KOPT-K1 (cell line): ENCODE results near the gene MFSD2B.
A peak's percentile ranks its signal among the peaks of the same experiment; 100 is the strongest.
"Not testable (repeated sequence)": the region's sequence is repeated elsewhere in the genome, so short reads cannot be mapped to it uniquely, and the experiment has no call there.

Experiments
- H3K27ac ChIP-seq: fragments of 200-600 bp; sonication (generic); 2 replicates; pipeline ENCODE4 v1.5.1; 2016; ENCODE audit warnings: antibody characterized with exemption, mild to moderate bottlenecking, low read depth, low read length; ENCODE audit not compliant: poor library complexity, severe bottlenecking
- H3K36me3 ChIP-seq: fragments of 200-600 bp; sonication (generic); 2 replicates; pipeline ENCODE4 v1.5.1; 2017; ENCODE audit warnings: antibody characterized with exemption, mild to moderate bottlenecking, low read length, moderate library complexity; ENCODE audit not compliant: insufficient read depth
- H3K9me3 ChIP-seq: fragments of 200-600 bp; sonication (generic); 2 replicates; pipeline ENCODE4 v1.5.1; 2017; ENCODE audit warnings: antibody characterized with exemption, low read length, mild to moderate bottlenecking; ENCODE audit not compliant: insufficient read depth, poor library complexity, severe bottlenecking

MFSD2B gene

GRCh38 chr2:24038786-24039499, 29.1 kb downstream of the MFSD2B start:
- Histone ChIP-seq H3K36me3 (peaks cover 38% of the 10 kb centered on the region), H3K9me3 (no peaks in the 10 kb centered on the region), H3K27ac (no peak overlapping the region)

- H3K9me3 ChIP-seq: no peaks in the 10 kb centered on the region
- H3K27ac ChIP-seq: no peak overlapping the region
- peaks cover 36% of the 10 kb centered on the region for H3K36me3 ChIP-seq
Observed at GRCh38 chr2:24040511-24040910, 30.6 kb downstream of the MFSD2B start.

DNA sequence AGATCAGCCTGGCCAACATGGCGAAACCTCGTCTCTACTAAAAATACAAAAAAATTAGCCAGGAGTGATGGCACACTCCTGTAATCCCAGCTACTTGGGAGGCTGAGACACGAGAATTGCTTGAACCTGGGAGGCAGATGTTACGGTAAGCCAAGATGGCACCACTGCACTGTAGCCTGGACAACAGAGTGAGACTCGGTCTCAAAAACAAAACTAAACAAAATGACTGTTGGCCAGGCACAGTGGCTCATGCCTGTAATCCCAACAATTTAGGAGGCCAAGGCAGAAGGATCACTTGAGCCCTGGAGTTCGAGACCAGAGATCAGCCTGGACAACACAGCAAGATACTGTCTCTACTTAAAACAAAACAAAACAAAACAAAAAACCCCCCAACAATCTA, 33.2 kb downstream of the MFSD2B start:
- H3K27ac ChIP-seq, H3K9me3 ChIP-seq: not testable (repeated sequence)

GRCh38 chr2:24045511-24046508, 35.9 kb downstream of the MFSD2B start:
- H3K27ac ChIP-seq: no peak overlapping the region
- no peaks in the 10 kb centered on the region for H3K36me3 ChIP-seq
- H3K9me3 ChIP-seq: no peaks in the 10 kb centered on the region

More for the DNA sequence above, 33.2 kb downstream of the MFSD2B start:
- peaks cover 14% of the 10 kb centered on the region for H3K36me3 ChIP-seq

- peak overlapping the region; percentile 68 for H3K27ac ChIP-seq
- no peaks in the 10 kb centered on the region for H3K9me3 ChIP-seq
- no peaks in the 10 kb centered on the region for H3K36me3 ChIP-seq
Observed at GRCh38 chr2:24046599-24046929, 36.7 kb downstream of the MFSD2B start.

- Histone ChIP-seq H3K9me3 (no peaks in the 10 kb centered on the region), H3K36me3 (no peaks in the 10 kb centered on the region), H3K27ac (peak within 1 kb of the TSS; percentile 68)
Observed at GRCh38 chr2:24046930-24047702, 37.2 kb downstream of the MFSD2B start, which contains the start of gene WDCP. TSS of gene WDCP (minus strand) at chr2:24047391. CDS start at chr2:24039494, 7,897 bp downstream.

DNA sequence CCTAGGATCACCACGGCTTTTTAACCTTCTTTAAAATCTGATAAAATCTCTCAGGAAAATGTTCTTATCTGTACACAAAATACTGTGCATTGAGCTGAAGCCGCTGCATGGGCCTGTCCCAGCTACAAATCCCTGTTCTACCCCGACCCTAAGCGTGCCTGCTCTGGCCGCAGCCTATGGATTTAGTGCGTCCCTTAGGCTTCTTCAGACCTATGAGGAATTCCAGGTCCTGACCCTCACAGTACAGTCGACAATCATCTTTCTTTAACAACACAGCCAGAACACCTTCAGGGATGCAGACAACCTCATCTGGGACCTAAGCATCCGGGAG, 37.8 kb downstream of the MFSD2B start:
- Histone ChIP-seq H3K27ac (peak overlapping the region; percentile 68), H3K36me3 (no peaks in the 10 kb centered on the region), H3K9me3 (no peaks in the 10 kb centered on the region)

DNA sequence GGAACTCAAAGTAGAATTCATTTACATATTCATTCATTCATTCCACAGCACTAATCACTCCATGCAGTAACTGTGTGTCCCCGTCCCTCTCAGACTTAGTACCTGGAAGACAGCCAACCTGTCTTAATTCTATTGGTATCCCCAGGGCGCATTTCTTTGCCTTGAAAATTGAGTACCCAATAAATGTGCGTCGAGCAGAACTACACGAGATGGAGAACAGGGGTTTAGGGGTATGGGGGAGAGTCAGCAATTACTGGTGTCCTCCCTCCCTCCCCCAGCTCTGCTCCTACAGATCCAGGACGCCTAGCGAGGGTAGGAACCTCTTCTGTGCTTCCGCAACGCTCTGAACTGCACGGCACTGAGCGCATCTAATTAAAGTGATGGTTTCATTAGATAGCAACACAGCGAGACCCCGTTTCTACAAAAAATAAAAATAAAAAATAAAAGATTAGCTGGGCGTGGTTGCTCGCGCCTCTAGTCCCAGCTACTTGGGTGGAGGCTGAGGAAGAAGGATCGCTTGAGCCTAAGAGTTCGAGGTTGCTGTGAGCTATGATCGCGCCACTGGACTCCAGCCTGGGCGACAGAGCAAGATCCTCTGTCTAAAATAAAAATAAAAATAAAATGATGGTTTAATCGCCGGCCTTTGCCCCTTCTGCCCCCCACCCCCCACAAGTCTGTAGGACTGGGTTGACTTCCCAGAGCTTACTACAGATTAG, 39.0 kb downstream of the MFSD2B start:
- H3K27ac ChIP-seq: no peak overlapping the region
- H3K36me3 ChIP-seq: no peaks in the 10 kb centered on the region
- H3K9me3 ChIP-seq: no peaks in the 10 kb centered on the region

DNA sequence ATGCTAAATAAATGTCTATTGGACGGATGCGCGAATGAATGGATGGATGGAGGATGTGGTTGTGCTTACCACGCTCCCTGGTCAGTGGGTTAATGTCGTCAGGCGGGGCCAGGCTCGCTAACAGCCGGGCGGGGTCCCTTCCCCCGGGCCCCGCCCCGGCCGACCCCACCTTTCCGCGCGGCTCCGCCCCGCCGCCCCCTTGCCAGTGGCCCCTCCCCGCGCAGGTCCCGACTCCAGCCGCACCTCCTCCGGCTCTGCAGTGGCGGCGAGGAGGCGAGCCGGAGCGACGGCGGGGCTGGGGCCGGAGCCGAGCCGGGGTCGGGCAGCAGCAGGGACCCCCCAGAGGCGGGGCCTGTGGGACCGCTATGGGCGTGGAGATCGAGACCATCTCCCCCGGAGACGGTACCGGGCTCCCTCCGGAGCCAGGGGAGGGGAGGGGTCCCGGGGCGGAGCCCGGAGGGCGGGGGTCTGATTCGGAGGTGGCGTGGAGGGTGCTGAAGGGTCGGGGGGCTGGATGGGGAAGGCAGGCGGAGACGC, 39.7 kb downstream of the MFSD2B start, which contains the start of gene FKBP1B:
TSS of gene FKBP1B (plus strand) at position 257 of the 537 bp plus-strand sequence. CDS start at position 366, 109 bp downstream.
- no peak within 1 kb of the TSS for H3K27ac ChIP-seq
- H3K36me3 ChIP-seq: no peaks in the 10 kb centered on the region
- H3K9me3 ChIP-seq: no peaks in the 10 kb centered on the region

DNA sequence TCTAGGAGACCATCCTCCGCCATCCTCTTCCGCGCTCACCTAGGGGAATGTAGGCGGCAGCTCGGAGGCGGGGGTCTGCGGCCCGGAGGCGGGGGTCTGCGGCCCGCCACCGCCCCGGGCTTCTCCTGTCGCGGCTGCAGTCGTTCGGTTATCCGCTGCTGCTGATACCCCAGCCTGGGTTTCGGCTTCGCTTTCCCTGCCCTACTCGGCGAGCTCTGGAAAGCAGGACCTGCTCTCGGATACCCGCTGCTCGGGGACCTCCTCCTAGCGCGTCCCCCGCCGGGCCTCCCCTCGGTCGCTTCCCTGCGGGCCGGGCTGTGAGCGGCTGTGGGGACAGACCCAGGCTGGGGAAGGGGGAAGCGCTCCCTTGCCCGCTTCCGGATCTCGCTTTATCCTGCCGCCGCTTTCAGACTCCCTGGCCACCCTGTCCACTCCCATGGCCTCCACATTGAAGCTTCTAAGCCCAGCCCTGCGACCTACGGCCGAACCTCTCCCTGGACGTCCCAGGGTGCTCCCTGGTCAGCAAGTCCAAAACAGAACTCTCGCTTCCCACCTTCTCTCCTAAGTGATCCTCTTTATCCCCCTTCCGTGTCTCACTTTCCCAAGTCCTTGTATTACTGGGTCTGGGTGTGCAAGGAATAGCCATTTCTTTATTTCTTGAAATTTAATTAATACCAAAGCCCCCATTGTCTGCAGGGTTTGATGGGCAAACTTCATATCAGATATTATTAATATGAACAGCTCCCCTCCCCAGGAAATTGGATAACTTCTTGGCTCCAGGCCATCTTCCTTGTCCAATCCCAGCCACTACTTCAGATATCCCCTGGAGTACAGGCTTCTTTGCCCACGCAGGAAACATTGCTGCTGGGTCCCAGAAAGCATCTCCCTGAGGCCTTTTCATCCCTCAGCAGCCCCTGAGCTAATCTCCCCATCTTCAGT, 40.4 kb downstream of the MFSD2B start:
- Histone ChIP-seq H3K9me3 (no peaks in the 10 kb centered on the region), H3K36me3 (no peaks in the 10 kb centered on the region), H3K27ac (no peak overlapping the region)

DNA sequence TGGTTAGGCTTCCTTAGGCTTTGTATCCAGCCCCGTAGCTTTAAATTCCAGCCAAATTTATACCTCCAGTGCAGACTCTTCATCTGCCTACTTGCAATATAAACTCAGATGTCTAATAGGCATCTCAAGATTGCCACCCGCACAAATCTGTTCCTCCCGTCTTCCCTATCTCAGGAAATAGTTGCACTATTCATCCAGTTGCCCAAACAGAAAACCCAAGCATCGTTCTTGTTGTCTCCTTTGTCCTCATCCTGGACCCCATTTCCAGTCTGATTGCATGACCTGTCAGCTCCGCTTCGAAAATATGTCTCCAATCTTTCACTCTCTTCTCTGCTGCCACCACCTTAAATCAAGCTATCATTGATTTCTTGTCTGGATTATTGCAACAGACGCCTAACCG, 41.9 kb downstream of the MFSD2B start:
- no peaks in the 10 kb centered on the region for H3K9me3 ChIP-seq
- H3K36me3 ChIP-seq: no peaks in the 10 kb centered on the region
- no peak overlapping the region for H3K27ac ChIP-seq

- H3K36me3 ChIP-seq: no peaks in the 10 kb centered on the region
- H3K27ac ChIP-seq: no peak overlapping the region
- no peaks in the 10 kb centered on the region for H3K9me3 ChIP-seq
Observed at GRCh38 chr2:24052951-24053350, 43.1 kb downstream of the MFSD2B start.

DNA sequence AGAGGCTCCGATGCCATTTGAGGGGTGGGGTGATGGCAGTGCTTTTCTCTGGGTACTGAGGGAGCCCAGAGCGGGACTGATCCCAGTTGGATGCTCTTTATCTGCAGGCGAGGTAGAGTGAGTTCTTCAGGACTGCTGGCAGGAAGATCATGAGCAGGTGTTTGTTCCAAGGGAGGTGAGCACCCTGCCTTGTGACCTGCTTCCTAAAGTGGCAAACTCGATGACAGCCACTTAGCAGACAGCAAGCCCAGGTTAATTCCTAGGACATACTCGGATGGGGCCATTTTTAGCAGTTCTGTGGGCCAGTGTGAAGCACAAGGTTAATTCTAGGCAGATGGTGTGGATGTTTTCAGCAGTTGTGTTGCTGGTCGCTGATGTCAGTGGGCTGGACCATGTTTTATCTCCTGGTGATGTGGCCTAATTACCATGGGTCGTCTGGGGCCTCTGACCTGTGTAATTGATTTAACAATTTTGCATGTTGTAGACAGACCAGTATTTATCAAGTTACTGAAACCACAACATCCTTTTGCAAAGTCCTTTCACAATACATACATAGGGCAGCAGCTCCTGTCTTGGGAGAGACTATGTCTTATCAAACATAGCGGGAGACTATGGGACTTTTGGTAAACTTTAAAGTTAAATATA, 44.6 kb downstream of the MFSD2B start:
- no peaks in the 10 kb centered on the region for H3K36me3 ChIP-seq
- H3K9me3 ChIP-seq: no peaks in the 10 kb centered on the region
- no peak overlapping the region for H3K27ac ChIP-seq
